ENCODE data around the gene LILRA6. TPM values are rescaled to one million over a fixed set of nuclear protein-coding genes. Genes with fewer than 3 reads are reported as not detected.
"Not testable (repeated sequence)": the region's sequence is repeated elsewhere in the genome, so short reads cannot be mapped to it uniquely, and the experiment has no call there.

The LILRA6 gene
- total and polyA plus RNA-seq, 10 of the 15 experiments (the other 5 are each of a cell fraction or from before 2014, with no cell fraction given): 0.04 to 1.7 (median 0.09) TPM; not detected in 2

DNA sequence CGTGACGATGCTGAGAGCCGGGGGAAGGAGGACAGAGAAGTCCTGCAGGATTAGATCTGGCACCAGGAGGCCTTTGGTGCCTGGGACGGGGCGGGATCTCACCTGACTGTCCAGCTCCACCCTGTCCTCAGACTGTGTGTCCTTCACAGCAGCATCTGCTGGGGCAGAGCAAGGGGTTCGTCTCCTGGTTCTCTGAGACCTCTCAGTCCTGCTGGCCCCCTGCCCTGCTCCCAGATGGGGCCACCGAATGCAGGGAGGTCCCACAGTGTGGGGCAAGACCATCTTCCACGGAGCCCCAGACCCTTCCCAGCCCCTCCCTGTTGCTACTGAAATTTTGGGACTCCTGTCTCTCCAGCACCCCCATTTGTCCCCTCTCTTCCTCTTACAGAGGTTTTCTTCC, 24.3 kb downstream of the LILRA6 start (continued):
- TF ChIP-seq, protein P1, sequence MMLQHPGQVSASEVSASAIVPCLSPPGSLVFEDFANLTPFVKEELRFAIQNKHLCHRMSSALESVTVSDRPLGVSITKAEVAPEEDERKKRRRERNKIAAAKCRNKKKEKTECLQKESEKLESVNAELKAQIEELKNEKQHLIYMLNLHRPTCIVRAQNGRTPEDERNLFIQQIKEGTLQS (IDR thresholded peaks at IDR 0.05; ENCODE audit: borderline replicate concordance, extremely low read depth, low read depth, low read length): no peak
- TF ChIP-seq KAT2A (conservative IDR thresholded peaks at IDR 0.05; ENCODE audit: control insufficient read depth, low read depth, low read length) (no peak), SIN3A (IDR thresholded peaks at IDR 0.05; ENCODE audit: low read depth, low read length) (no peak)
- TF ChIP-seq, protein P2, sequence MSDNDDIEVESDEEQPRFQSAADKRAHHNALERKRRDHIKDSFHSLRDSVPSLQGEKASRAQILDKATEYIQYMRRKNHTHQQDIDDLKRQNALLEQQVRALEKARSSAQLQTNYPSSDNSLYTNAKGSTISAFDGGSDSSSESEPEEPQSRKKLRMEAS (IDR thresholded peaks at IDR 0.05; ENCODE audit: low read depth, low read length): no peak

DNA sequence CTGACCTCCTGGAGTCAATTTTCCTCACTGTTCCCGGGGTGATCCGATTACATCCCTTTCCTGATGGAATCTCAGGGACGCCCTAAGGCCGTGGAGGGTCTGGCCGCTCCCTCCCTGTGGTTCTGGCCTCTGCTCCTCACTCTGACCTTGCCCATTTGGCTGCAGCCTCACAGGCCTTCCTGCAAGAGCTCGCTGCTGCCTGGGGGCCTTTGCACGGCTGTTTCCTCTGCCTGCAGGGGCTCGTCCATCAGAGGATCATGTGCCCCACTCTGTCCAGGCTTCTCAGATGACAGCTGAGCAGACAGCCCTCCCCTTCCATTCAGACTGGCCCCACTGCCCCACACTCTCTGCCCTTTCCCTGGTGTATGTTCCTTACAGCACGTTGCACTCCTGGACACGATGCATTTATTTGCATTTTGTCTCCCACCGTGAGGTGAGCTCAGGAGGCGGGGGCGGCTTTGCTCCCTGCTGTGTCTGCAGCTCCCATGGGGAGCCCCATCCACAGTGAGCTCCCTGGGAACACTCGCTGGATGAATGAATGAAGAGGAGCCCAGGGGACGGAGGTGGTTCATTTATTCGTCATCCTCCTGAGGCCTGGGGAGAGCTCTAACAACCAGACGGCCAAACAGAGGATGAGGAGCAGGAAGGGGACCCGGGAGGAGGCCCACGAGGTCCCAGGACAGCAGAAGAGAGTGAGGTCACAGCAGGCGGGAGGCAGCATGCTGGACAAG, 24.9 kb downstream of the LILRA6 start:
- intact Hi-C loops (cut with micrococcal nuclease; ENCODE audit: unreplicated experiment); H3K4me2 ChIP-seq (ENCODE audit: control insufficient read depth, insufficient read depth); H3K9ac ChIP-seq (ENCODE audit: control insufficient read depth, insufficient read depth, low read length); H3K4me3 ChIP-seq; FAIRE-seq; DNase-seq (ENCODE audit: low read depth, low spot score); H3K27me3 ChIP-seq (replicated peaks in 1 of 2; ENCODE audit: control insufficient read depth in 2 of 2, insufficient read depth in 2 of 2, low read length in 1 of 2); H3K27ac ChIP-seq (ENCODE audit: control insufficient read depth, insufficient read depth); BruUV-seq (replicated peaks); SMC1A ChIA-PET (ENCODE audit: uncharacterized antibody, unreplicated experiment); H2AFZ ChIP-seq (ENCODE audit: control insufficient read depth, low read depth, low read length); H3K79me2 ChIP-seq (ENCODE audit: control insufficient read depth, insufficient read depth, low read length); CTCF ChIA-PET; H3K4me1 ChIP-seq (ENCODE audit: control insufficient read depth, insufficient read depth, low read length); H3K36me3 ChIP-seq (ENCODE audit: control insufficient read depth in 2 of 2, insufficient read depth in 2 of 2, low read length in 1 of 2); ATAC-seq; H4K20me1 ChIP-seq (ENCODE audit: control insufficient read depth, insufficient read depth); POLR2A ChIA-PET; RAD21 ChIA-PET (ENCODE audit: unreplicated experiment); in situ Hi-C loops (cut with MboI); H3K9me3 ChIP-seq (replicated peaks; ENCODE audit: control insufficient read depth, insufficient read depth, low read length): not testable (repeated sequence)
- 37% methylated on average over 14 of the region's 20 CpGs for WGBS (ENCODE audit: insufficient coverage, insufficient replicate concordance, low lambda C conversion rate, missing lambda C conversion rate)

DNA sequence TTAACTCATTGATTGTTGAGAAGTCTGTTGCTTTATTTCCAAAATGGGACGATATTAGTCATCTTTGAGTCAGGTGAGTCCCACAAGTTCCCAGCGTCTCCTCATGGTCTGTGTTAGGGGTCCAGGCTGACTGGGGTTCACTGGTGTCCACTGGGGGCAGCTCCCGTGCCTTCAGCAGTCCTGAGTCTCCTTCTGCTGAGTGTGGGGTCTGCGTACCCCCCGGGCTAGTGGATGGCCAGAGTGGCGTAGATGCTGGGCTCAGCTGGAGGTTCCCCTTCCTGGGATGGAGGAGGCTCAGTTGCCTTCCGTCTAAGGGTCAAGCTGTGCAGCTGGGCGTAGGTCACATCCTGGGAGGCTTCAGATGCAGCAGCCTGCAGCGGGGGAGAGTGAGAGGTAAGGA, 25.7 kb downstream of the LILRA6 start:
- 66% methylated on average over 8 of the region's 9 CpGs for WGBS (ENCODE audit: insufficient coverage, insufficient replicate concordance, low lambda C conversion rate, missing lambda C conversion rate)
- Histone ChIP-seq H4K20me1 (ENCODE audit: control insufficient read depth, insufficient read depth) (no peaks in the 10 kb centered on the region), H2AFZ (ENCODE audit: control insufficient read depth, low read depth, low read length) (no peak overlapping the region), H3K4me2 (ENCODE audit: control insufficient read depth, insufficient read depth) (no peak overlapping the region), H3K4me3 (no peak overlapping the region), H3K27me3 (replicated peaks in 1 of 2; ENCODE audit: control insufficient read depth in 2 of 2, insufficient read depth in 2 of 2, low read length in 1 of 2) (no peaks in the 10 kb centered on the region), H3K27ac (ENCODE audit: control insufficient read depth, insufficient read depth) (no peak overlapping the region), H3K36me3 (ENCODE audit: control insufficient read depth in 2 of 2, insufficient read depth in 2 of 2, low read length in 1 of 2) (no peaks in the 10 kb centered on the region), H3K4me1 (ENCODE audit: control insufficient read depth, insufficient read depth, low read length) (no peaks in the 10 kb centered on the region), H3K9me3 (replicated peaks; ENCODE audit: control insufficient read depth, insufficient read depth, low read length) (no peaks in the 10 kb centered on the region), H3K9ac (ENCODE audit: control insufficient read depth, insufficient read depth, low read length) (no peak overlapping the region), H3K79me2 (ENCODE audit: control insufficient read depth, insufficient read depth, low read length) (no peaks in the 10 kb centered on the region)
- no TSS peak for BruUV-seq (replicated peaks)
- ATAC-seq: no peak
- in situ Hi-C loops (cut with MboI) (no loop called here), intact Hi-C loops (cut with micrococcal nuclease; ENCODE audit: unreplicated experiment) (no loop called here)
- DNase-seq (ENCODE audit: low read depth, low spot score): no peak
- FAIRE-seq: no peak
- POLR2A ChIA-PET: no interaction called here
- no peak for TF ChIP-seq RELA (IDR thresholded peaks at IDR 0.05; ENCODE audit: borderline replicate concordance, partially characterized antibody)
- TF ChIP-seq, protein P3, sequence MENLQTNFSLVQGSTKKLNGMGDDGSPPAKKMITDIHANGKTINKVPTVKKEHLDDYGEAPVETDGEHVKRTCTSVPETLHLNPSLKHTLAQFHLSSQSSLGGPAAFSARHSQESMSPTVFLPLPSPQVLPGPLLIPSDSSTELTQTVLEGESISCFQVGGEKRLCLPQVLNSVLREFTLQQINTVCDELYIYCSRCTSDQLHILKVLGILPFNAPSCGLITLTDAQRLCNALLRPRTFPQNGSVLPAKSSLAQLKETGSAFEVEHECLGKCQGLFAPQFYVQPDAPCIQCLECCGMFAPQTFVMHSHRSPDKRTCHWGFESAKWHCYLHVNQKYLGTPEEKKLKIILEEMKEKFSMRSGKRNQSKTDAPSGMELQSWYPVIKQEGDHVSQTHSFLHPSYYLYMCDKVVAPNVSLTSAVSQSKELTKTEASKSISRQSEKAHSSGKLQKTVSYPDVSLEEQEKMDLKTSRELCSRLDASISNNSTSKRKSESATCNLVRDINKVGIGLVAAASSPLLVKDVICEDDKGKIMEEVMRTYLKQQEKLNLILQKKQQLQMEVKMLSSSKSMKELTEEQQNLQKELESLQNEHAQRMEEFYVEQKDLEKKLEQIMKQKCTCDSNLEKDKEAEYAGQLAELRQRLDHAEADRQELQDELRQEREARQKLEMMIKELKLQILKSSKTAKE (IDR thresholded peaks at IDR 0.05; ENCODE audit: low read depth, poor library complexity, severe bottlenecking): no peak
- no peak for TF ChIP-seq SRF (IDR thresholded peaks at IDR 0.05; ENCODE audit: low read depth in 2 of 2, low read length in 2 of 2)
- TF ChIP-seq, protein P4, sequence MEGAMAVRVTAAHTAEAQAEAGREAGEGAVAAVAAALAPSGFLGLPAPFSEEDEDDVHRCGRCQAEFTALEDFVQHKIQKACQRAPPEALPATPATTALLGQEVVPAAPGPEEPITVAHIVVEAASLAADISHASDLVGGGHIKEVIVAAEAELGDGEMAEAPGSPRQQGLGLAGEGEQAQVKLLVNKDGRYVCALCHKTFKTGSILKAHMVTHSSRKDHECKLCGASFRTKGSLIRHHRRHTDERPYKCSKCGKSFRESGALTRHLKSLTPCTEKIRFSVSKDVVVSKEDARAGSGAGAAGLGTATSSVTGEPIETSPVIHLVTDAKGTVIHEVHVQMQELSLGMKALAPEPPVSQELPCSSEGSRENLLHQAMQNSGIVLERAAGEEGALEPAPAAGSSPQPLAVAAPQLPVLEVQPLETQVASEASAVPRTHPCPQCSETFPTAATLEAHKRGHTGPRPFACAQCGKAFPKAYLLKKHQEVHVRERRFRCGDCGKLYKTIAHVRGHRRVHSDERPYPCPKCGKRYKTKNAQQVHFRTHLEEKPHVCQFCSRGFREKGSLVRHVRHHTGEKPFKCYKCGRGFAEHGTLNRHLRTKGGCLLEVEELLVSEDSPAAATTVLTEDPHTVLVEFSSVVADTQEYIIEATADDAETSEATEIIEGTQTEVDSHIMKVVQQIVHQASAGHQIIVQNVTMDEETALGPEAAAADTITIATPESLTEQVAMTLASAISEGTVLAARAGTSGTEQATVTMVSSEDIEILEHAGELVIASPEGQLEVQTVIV (IDR thresholded peaks at IDR 0.05; ENCODE audit: borderline replicate concordance, partially characterized antibody): no peak
- no peak for TF ChIP-seq ASH2L (IDR thresholded peaks at IDR 0.05; ENCODE audit: borderline replicate concordance, low read depth)
- RAD21 ChIA-PET (ENCODE audit: unreplicated experiment): no interaction called here
- CTCF ChIA-PET: no interaction called here
- SMC1A ChIA-PET (ENCODE audit: uncharacterized antibody, unreplicated experiment): no interaction called here
